GM12878 (cell line): ENCODE measurements around the gene HASPIN. TPM values are rescaled to one million over a fixed set of nuclear protein-coding genes. Genes with fewer than 3 reads are reported as not detected.
A peak's percentile ranks its signal among the peaks of the same experiment; 100 is the strongest.

ENCODE experiments used
- ATAC-seq: fragments of 200-7000 bp; cut with Tn5 transposase; 3 replicates; pipeline ENCODE4 v1.9.1; 2020; ENCODE audit warnings: mild to moderate bottlenecking, moderate library complexity
- BruUV-seq: library from RNA; stranded (reverse); fragments of 400-500 nt; replicated peaks from 2 replicates; lab custom pipeline; 2021; lab: Mats Ljungman, UMichigan
- CTCF ChIA-PET: fragments of 300-600 bp; sonication (Branson Sonifier 250); formaldehyde crosslinking; extraction: SDS; loops from one replicate; lab custom pipeline; 2021; ENCODE audit warnings: inconsistent platforms; lab: Yijun Ruan, JAX
- POLR2A ChIA-PET: fragments of 350-600 bp; formaldehyde crosslinking; extraction: SDS; loops from one replicate; lab custom pipeline; 2021; ENCODE audit warnings: inconsistent platforms; lab: Charles Lee
- RAD21 ChIA-PET: fragments of 300-600 bp; sonication (Branson Sonifier 250); formaldehyde crosslinking; loops from one replicate; lab custom pipeline; 2023; ENCODE audit warnings: antibody characterized with exemption; ENCODE audit not compliant: unreplicated experiment; lab: Charles Lee
- SMC1A ChIA-PET: fragments of 300-600 bp; sonication (Branson Sonifier 250); formaldehyde crosslinking; loops from one replicate; lab custom pipeline; 2023; ENCODE audit not compliant: unreplicated experiment, uncharacterized antibody; lab: Charles Lee
- DNase-seq: peaks from one replicate; pipeline ENCODE4 v3.0.0-alpha.2; 2011; ENCODE audit warnings: low read depth, low spot score
- FAIRE-seq: peaks from 3 replicates; lab custom pipeline; 2011; peaks lifted over from hg19 to GRCh38; lab: Jason Lieb, UNC
- H2AFZ ChIP-seq: 2 replicates; pipeline ENCODE4 v1.6.0; 2011; ENCODE audit warnings: low read depth, low read length, control low read depth; ENCODE audit not compliant: control insufficient read depth
- H3K27ac ChIP-seq: 2 replicates; pipeline ENCODE4 v1.5.1; 2011; ENCODE audit warnings: control low read depth; ENCODE audit not compliant: control insufficient read depth, insufficient read depth
- H3K27me3 ChIP-seq, 2 experiments: replicated peaks in 1 of 2; 2 replicates each; pipeline versions ENCODE4 v1.6.0 to v1.6.1; 2011; ENCODE audit warnings: low read length in 1 of 2; ENCODE audit not compliant: control insufficient read depth in 2 of 2, insufficient read depth in 2 of 2
- H3K36me3 ChIP-seq, 2 experiments: 2 replicates each; pipeline ENCODE4 v1.5.1; 2011; ENCODE audit warnings: low read length in 1 of 2; ENCODE audit not compliant: control insufficient read depth in 2 of 2, insufficient read depth in 2 of 2
- H3K4me1 ChIP-seq: 2 replicates; pipeline ENCODE4 v1.6.1; 2011; ENCODE audit warnings: mild to moderate bottlenecking, low read length, moderate library complexity, mixed read lengths; ENCODE audit not compliant: control insufficient read depth, insufficient read depth
- H3K4me2 ChIP-seq: 2 replicates; pipeline ENCODE4 v1.6.0; 2011; ENCODE audit warnings: control low read depth; ENCODE audit not compliant: control insufficient read depth, insufficient read depth
- H3K4me3 ChIP-seq: fragments of 200-600 bp; sonication (generic); 2 replicates; pipeline ENCODE4 v1.5.1; 2016
- H3K79me2 ChIP-seq: 2 replicates; pipeline ENCODE4 v1.6.0; 2011; ENCODE audit warnings: low read length; ENCODE audit not compliant: control insufficient read depth, insufficient read depth
- H3K9ac ChIP-seq: 2 replicates; pipeline ENCODE4 v1.8.0; 2011; ENCODE audit warnings: low read length, control low read depth, mixed read lengths; ENCODE audit not compliant: control insufficient read depth, insufficient read depth
- H3K9me3 ChIP-seq: replicated peaks from 3 replicates; pipeline ENCODE4 v1.5.1; 2011; ENCODE audit warnings: mild to moderate bottlenecking, low read length; ENCODE audit not compliant: control insufficient read depth, insufficient read depth
- H4K20me1 ChIP-seq: 2 replicates; pipeline ENCODE4 v1.6.0; 2011; ENCODE audit not compliant: control insufficient read depth, insufficient read depth
- GABPA ChIP-seq: IDR thresholded peaks from 2 replicates; pipeline ENCODE4 v1.6.1; 2014; ENCODE audit warnings: antibody characterized with exemption, low read depth, mild to moderate bottlenecking, inconsistent platforms
- IKZF1 ChIP-seq: fragments of 450-650 bp; conservative IDR thresholded peaks from 2 replicates; pipeline ENCODE4 v1.6.1; 2017; ENCODE audit warnings: antibody characterized with exemption, mild to moderate bottlenecking
- PML ChIP-seq: IDR thresholded peaks from 2 replicates; pipeline ENCODE4 v1.6.1; 2012; ENCODE audit warnings: low read length, inconsistent platforms
- RUNX3 ChIP-seq: IDR thresholded peaks from 2 replicates; pipeline ENCODE4 v1.6.1; 2012; ENCODE audit warnings: low read length, inconsistent platforms
- SPI1 ChIP-seq: IDR thresholded peaks from 2 replicates; pipeline ENCODE4 v1.6.1; 2011; ENCODE audit warnings: low read depth, mild to moderate bottlenecking, low read length, moderate library complexity, borderline replicate concordance; ENCODE audit not compliant: insufficient read depth
- SRF ChIP-seq, 2 experiments: IDR thresholded peaks; 2 replicates each; pipeline ENCODE4 v1.6.1; 2011; ENCODE audit warnings: low read depth in 2 of 2, low read length in 2 of 2, mild to moderate bottlenecking in 1 of 2, moderate library complexity in 1 of 2
- TCF12 ChIP-seq: IDR thresholded peaks from 2 replicates; pipeline ENCODE4 v1.6.1; 2011; ENCODE audit warnings: low read depth, mild to moderate bottlenecking, low read length
- WGBS: methylation state at CpG from one replicate; pipeline ENCODE4 v1.1.6; 2016; ENCODE audit warnings: low lambda C conversion rate; ENCODE audit not compliant: insufficient replicate concordance, insufficient coverage; ENCODE audit errors: missing lambda C conversion rate; 5-methylcytosine and 5-hydroxymethylcytosine counted together
- in situ Hi-C: fragments of 300-500 bp; cut with MboI; formaldehyde crosslinking; loops from 9 replicates; pipeline ENCODE4 v1.14.3; 2018; ENCODE audit warnings: mixed read lengths
- intact Hi-C: fragments of 100-400 bp; cut with micrococcal nuclease; formaldehyde crosslinking; loops from one replicate; pipeline ENCODE4 v1.14.2; 2022; ENCODE audit not compliant: unreplicated experiment
- polyA plus RNA-seq, 11 experiments: library from polyadenylated mRNA; depleted of rRNA in 4 of 11; unstranded in 6 of 11; stranded (reverse) in 5 of 11; fragments of >200 nt; fragmentation: Nextera tagmentation in 4 of 11; fragmentation: Illumina TruSeq in 1 of 11; extraction: Ambion mirVana in 4 of 11; extraction: Trizol in 1 of 11; gene quantifications; 1 replicate in 1 of 11; 2 replicates in 10 of 11; pipeline versions ENCODE4 v1.2.1 to v1.2.3, GENCODE V29; 2011 to 2016; ENCODE audit warnings: inconsistent platforms in 2 of 11, missing spikeins in 2 of 11, low read depth in 1 of 11
- total RNA-seq, 4 experiments: library from RNA; depleted of rRNA in 3 of 4; stranded (reverse); fragments of >200 nt in 3 of 4; fragmentation: Illumina TruSeq in 1 of 4; extraction: Trizol in 1 of 4; gene quantifications; 2 replicates each; pipeline versions ENCODE4 v1.2.1 to v1.2.3, GENCODE V29; 2013 to 2021
- TF ChIP-seq, protein P1 (sequence below): fragments of 150-350 bp; IDR thresholded peaks from 2 replicates; pipeline ENCODE4 v1.6.1; 2014; ENCODE audit warnings: mild to moderate bottlenecking, low read depth, low read length
- TF ChIP-seq, protein P2 (sequence below): IDR thresholded peaks from 2 replicates; pipeline ENCODE4 v1.6.1; 2012; ENCODE audit warnings: low read depth, low read length, improper control_type of control experiment
- TF ChIP-seq, protein P3 (sequence below): fragments of 450-650 bp; IDR thresholded peaks from 2 replicates; pipeline ENCODE4 v1.6.1; 2017; ENCODE audit warnings: mild to moderate bottlenecking, moderate library complexity
- TF ChIP-seq, protein P4 (sequence below): fragments of 450-650 bp; formaldehyde crosslinking; IDR thresholded peaks from 2 replicates; pipeline ENCODE4 v1.4.0; 2022; ENCODE audit warnings: mild to moderate bottlenecking, moderate library complexity

The HASPIN gene
- total and polyA plus RNA-seq, 10 of the 15 experiments (the other 5 are each of a cell fraction or from before 2014, with no cell fraction given) = 0.80 to 18.0 (median 10.1) TPM

DNA sequence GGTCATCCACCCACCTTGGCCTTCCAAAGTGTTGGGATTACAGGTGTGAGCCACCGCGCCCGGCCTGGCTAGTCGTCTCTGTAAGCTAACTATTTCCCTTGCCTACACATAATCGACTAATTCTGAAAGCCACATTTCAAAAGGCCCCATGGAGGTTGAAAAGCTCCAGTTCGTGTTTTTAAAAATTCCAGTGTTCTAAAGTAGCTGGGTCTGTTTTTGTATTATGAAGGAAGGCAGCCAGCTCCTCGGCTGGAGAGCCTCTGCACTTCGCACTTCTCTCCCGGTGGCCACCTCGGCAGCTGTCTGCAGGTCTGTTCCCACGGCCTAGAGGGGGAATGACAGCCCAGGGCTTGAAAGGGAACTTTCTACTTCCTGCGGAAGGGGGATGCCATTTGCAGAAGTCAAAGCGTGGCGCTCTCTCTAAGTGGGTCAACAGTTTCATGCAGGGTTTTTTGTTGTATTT, 16.9 kb downstream of the HASPIN start:
- Histone ChIP-seq H3K4me2 (no peak overlapping the region), H3K79me2 (no peaks in the 10 kb centered on the region), H2AFZ (peak overlapping the region; percentile 56), H3K27me3 (no peaks in the 10 kb centered on the region), H3K27ac (no peak overlapping the region), H3K9ac (no peak overlapping the region), H3K4me1 (0 out of 2 replicates have a peak, but pooled peaks cover 2% of the 10 kb centered on the region), H4K20me1 (no peaks in the 10 kb centered on the region), H3K9me3 (no peaks in the 10 kb centered on the region; the same call in 2 of the 3 replicates), H3K36me3 (no peaks in the 10 kb centered on the region), H3K4me3 (no peak overlapping the region; the same call in 1 of the 2 replicates)
- TF ChIP-seq TCF12 = peak; percentile 20; the same call in 1 of the 2 replicates
- TF ChIP-seq, protein P1, sequence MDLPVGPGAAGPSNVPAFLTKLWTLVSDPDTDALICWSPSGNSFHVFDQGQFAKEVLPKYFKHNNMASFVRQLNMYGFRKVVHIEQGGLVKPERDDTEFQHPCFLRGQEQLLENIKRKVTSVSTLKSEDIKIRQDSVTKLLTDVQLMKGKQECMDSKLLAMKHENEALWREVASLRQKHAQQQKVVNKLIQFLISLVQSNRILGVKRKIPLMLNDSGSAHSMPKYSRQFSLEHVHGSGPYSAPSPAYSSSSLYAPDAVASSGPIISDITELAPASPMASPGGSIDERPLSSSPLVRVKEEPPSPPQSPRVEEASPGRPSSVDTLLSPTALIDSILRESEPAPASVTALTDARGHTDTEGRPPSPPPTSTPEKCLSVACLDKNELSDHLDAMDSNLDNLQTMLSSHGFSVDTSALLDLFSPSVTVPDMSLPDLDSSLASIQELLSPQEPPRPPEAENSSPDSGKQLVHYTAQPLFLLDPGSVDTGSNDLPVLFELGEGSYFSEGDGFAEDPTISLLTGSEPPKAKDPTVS = no peak
- TF ChIP-seq, protein P2, sequence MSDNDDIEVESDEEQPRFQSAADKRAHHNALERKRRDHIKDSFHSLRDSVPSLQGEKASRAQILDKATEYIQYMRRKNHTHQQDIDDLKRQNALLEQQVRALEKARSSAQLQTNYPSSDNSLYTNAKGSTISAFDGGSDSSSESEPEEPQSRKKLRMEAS = peak; percentile 65; the same call in 1 of the 2 replicates
- TF ChIP-seq PML = no peak
- TF ChIP-seq SPI1 = peak; percentile 36; the same call in 1 of the 2 replicates
- peak; percentile 58 for TF ChIP-seq GABPA
- TF ChIP-seq SRF (IDR thresholded peaks at IDR 0.05; ENCODE audit: low read depth in 2 of 2, low read length in 2 of 2) = 0 out of 4 replicates have a peak, but pooled peaks of 1 of the 2 experiments have one; percentile 52
- peak; percentile 18; the same call in 1 of the 2 replicates for TF ChIP-seq IKZF1
- TF ChIP-seq, protein P3, sequence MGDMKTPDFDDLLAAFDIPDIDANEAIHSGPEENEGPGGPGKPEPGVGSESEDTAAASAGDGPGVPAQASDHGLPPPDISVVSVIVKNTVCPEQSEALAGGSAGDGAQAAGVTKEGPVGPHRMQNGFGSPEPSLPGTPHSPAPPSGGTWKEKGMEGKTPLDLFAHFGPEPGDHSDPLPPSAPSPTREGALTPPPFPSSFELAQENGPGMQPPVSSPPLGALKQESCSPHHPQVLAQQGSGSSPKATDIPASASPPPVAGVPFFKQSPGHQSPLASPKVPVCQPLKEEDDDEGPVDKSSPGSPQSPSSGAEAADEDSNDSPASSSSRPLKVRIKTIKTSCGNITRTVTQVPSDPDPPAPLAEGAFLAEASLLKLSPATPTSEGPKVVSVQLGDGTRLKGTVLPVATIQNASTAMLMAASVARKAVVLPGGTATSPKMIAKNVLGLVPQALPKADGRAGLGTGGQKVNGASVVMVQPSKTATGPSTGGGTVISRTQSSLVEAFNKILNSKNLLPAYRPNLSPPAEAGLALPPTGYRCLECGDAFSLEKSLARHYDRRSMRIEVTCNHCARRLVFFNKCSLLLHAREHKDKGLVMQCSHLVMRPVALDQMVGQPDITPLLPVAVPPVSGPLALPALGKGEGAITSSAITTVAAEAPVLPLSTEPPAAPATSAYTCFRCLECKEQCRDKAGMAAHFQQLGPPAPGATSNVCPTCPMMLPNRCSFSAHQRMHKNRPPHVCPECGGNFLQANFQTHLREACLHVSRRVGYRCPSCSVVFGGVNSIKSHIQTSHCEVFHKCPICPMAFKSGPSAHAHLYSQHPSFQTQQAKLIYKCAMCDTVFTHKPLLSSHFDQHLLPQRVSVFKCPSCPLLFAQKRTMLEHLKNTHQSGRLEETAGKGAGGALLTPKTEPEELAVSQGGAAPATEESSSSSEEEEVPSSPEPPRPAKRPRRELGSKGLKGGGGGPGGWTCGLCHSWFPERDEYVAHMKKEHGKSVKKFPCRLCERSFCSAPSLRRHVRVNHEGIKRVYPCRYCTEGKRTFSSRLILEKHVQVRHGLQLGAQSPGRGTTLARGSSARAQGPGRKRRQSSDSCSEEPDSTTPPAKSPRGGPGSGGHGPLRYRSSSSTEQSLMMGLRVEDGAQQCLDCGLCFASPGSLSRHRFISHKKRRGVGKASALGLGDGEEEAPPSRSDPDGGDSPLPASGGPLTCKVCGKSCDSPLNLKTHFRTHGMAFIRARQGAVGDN = peak; percentile 79; the same call in 1 of the 2 replicates
- 0 out of 2 replicates have a peak, but pooled peaks have one; percentile 13 for TF ChIP-seq RUNX3
- TF ChIP-seq, protein P4, sequence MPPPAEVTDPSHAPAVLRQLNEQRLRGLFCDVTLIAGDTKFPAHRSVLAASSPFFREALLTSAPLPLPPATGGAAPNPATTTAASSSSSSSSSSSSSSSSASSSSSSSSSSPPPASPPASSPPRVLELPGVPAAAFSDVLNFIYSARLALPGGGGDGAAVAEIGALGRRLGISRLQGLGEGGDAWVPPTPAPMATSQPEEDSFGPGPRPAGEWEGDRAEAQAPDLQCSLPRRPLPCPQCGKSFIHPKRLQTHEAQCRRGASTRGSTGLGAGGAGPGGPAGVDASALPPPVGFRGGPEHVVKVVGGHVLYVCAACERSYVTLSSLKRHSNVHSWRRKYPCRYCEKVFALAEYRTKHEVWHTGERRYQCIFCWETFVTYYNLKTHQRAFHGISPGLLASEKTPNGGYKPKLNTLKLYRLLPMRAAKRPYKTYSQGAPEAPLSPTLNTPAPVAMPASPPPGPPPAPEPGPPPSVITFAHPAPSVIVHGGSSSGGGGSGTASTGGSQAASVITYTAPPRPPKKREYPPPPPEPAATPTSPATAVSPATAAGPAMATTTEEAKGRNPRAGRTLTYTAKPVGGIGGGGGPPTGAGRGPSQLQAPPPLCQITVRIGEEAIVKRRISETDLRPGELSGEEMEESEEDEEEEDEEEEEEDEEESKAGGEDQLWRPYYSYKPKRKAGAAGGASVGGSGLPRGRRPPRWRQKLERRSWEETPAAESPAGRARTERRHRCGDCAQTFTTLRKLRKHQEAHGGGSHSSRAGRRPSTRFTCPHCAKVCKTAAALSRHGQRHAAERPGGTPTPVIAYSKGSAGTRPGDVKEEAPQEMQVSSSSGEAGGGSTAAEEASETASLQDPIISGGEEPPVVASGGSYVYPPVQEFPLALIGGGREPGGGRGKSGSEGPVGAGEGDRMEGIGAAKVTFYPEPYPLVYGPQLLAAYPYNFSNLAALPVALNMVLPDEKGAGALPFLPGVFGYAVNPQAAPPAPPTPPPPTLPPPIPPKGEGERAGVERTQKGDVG (CRISPR knock-in tag) = no peak
- peak; percentile 84 for FAIRE-seq
- intact Hi-C loops (no loop called here), in situ Hi-C loops (no loop called here)
- DNase-seq = no peak
- WGBS = 21% methylated on average over 14 of the region's 14 CpGs
- SMC1A ChIA-PET = interaction anchor here (0.9 to 10.8 kb wide), 9 partner anchors 9 to 105 kb away, joined by 3 to 255 read pairs (median 4); partner anchors contain the start of gene NCBP3
- CTCF ChIA-PET = interaction anchor here (0.7 to 9.7 kb wide), 12 partner anchors 25 to 106 kb away, joined by 3 to 371 read pairs (median 4); partner anchors contain the start of gene NCBP3
- POLR2A ChIA-PET = no interaction called here
- peak; percentile 54 for ATAC-seq
- BruUV-seq = no TSS peak
- RAD21 ChIA-PET = interaction anchor here (0.6 to 7.7 kb wide), 9 partner anchors 8 to 105 kb away, joined by 3 to 191 read pairs (median 4); partner anchors contain the start of gene NCBP3
